Measurements from ENCODE around the gene POSTN. TPM values are rescaled to one million over a fixed set of nuclear protein-coding genes. Genes with fewer than 3 reads are reported as not detected.
"Not testable (repeated sequence)": the region's sequence is repeated elsewhere in the genome, so short reads cannot be mapped to it uniquely, and the experiment has no call there.

POSTN gene
- total RNA-seq, 2 experiments from 2014 or later = not detected

DNA sequence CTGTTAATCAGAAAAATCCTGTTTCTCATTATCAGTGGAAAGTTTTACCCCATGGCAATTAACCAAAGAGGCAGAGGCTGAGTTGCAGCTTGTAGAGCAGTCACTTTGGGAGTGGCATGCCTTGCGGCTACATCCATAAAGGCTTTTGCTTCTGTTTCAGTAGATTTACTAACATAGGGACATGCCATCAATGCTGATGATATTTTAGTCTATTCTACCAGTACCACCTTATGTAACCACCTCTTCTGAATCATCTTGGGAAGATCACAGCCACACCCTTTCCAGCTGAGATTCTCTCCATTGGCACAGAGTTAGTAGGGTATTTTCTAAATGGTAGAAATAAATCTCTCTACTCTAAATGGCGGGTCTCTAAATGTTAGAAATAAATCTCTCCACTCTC, 37.5 kb downstream of the POSTN start:
- no peak for ATAC-seq
- H3K4me3 Mint-ChIP-seq = no peak overlapping the region
- no peaks in the 10 kb centered on the region for H3K36me3 Mint-ChIP-seq (ENCODE audit: low read depth)
- TF ChIP-seq, protein P1, sequence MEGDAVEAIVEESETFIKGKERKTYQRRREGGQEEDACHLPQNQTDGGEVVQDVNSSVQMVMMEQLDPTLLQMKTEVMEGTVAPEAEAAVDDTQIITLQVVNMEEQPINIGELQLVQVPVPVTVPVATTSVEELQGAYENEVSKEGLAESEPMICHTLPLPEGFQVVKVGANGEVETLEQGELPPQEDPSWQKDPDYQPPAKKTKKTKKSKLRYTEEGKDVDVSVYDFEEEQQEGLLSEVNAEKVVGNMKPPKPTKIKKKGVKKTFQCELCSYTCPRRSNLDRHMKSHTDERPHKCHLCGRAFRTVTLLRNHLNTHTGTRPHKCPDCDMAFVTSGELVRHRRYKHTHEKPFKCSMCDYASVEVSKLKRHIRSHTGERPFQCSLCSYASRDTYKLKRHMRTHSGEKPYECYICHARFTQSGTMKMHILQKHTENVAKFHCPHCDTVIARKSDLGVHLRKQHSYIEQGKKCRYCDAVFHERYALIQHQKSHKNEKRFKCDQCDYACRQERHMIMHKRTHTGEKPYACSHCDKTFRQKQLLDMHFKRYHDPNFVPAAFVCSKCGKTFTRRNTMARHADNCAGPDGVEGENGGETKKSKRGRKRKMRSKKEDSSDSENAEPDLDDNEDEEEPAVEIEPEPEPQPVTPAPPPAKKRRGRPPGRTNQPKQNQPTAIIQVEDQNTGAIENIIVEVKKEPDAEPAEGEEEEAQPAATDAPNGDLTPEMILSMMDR (IDR thresholded peaks at IDR 0.05) = no peak
- POLR2A ChIA-PET = no interaction called here
- H3K27me3 Mint-ChIP-seq = no peaks in the 10 kb centered on the region
- CTCF ChIA-PET = no interaction called here
- H3K4me1 Mint-ChIP-seq (ENCODE audit: low read depth) = no peaks in the 10 kb centered on the region
- intact Hi-C loops (cut with micrococcal nuclease) = no loop called here
- H3K27ac Mint-ChIP-seq = no peak overlapping the region
- H3K9me3 Mint-ChIP-seq = peaks cover 24% of the 10 kb centered on the region
- no peak for DNase-seq

DNA sequence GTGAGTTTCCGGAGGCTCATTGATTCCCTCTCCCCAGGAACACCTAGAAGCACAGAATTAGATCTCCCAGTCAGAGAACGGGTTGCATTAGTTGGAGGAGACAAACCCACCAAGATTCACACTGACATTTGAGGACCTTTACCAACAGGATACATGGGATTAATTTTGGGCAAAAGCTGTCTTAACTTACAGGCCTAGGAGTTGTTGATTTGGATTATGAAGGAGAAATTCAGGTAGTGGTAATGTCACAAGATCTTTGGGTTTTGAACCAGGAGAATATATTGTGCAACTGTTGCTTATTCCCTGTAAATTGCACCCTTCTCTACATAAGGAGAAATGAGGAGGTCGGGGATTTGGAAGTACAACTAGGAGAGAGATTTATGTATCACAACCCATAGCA, 38.0 kb downstream of the POSTN start:
- ATAC-seq = no peak
- Mint-ChIP-seq H3K4me1 (ENCODE audit: low read depth) (no peaks in the 10 kb centered on the region), H3K4me3 (no peak overlapping the region), H3K36me3 (ENCODE audit: low read depth) (no peaks in the 10 kb centered on the region), H3K27me3 (no peaks in the 10 kb centered on the region), H3K9me3 (peaks cover 24% of the 10 kb centered on the region), H3K27ac (no peak overlapping the region)
- ChIA-PET CTCF (no interaction called here), POLR2A (no interaction called here)
- no peak for DNase-seq
- intact Hi-C loops (cut with micrococcal nuclease) = no loop called here
- TF ChIP-seq, protein P1 (IDR thresholded peaks at IDR 0.05) = no peak

DNA sequence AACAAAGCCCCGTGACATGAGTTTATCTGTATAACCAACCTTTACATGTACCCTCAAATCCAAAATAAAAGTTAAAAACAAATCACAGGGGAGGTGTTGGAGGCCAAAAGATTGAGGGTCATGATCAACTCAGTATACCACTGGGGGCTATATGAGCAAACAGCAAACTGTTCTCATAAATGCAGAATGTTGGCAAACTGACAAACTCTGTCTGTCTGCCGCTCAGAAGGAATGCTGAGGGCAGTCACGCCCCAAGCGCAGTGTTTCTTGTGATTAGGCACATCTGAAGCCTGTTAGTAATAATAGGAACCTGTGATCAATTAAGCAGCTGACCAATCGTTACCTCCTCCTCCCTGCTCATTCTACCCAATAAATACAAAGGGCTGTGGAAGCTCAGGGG, 39.8 kb downstream of the POSTN start:
- peaks cover 25% of the 10 kb centered on the region for H3K9me3 Mint-ChIP-seq
- H3K27me3 Mint-ChIP-seq; POLR2A ChIA-PET; H3K4me1 Mint-ChIP-seq (ENCODE audit: low read depth); H3K27ac Mint-ChIP-seq; CTCF ChIA-PET; intact Hi-C loops (cut with micrococcal nuclease); DNase-seq; ATAC-seq; H3K36me3 Mint-ChIP-seq (ENCODE audit: low read depth); H3K4me3 Mint-ChIP-seq: not testable (repeated sequence)

DNA sequence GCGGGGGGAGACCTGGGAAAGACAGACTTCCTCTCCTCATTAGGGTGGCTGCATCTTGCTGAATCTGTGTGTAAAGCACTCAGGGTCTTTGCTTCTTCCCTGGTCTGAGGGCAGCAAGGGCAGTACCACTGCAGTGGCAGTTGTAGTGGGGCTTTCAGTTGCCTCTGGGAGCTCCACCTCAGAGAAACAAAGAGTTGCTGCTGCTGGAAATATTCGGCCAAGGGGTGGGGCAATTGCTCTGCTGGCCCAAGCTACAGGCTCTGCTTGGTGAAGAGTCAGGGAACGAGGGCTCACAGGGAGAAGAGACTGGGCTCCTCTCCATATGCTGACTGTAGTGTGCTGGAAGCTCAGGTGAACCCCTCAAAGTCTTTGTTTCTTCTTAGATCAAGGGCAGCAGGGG, 52.5 kb downstream of the POSTN start:
- Mint-ChIP-seq H3K36me3 (ENCODE audit: low read depth) (no peaks in the 10 kb centered on the region), H3K27ac (no peak overlapping the region), H3K4me1 (ENCODE audit: low read depth) (no peaks in the 10 kb centered on the region), H3K4me3 (no peak overlapping the region), H3K9me3 (peaks cover 4% of the 10 kb centered on the region), H3K27me3 (no peaks in the 10 kb centered on the region)
- TF ChIP-seq, protein P1 (IDR thresholded peaks at IDR 0.05) = no peak
- no peak for ATAC-seq
- POLR2A ChIA-PET = no interaction called here
- intact Hi-C loops (cut with micrococcal nuclease) = no loop called here
- no peak for DNase-seq
- CTCF ChIA-PET = no interaction called here

DNA sequence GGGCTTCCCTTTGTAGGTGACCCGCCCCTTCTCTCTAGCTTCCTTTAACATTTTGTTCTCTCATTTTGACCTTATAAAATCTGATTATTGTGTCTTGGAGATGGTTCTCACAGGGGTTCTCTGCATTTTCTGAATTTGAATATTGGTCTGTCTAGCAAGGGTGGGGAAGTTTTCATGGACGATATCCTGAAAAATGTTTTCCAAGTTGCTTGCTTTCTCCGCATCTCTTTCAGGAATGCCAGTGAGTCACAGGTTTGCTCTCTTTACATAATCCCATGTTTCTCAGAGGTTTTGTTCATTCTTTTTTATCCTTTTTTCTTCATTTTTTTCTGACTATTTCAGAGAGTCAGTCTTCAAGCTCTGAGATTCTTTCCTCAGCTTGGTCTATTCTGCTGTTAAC, 53.6 kb downstream of the POSTN start:
- no peaks in the 10 kb centered on the region for H3K4me1 Mint-ChIP-seq (ENCODE audit: low read depth)
- H3K4me3 Mint-ChIP-seq = no peak overlapping the region
- ChIA-PET POLR2A (no interaction called here), CTCF (no interaction called here)
- no peak overlapping the region for H3K27ac Mint-ChIP-seq
- no peak for ATAC-seq
- peaks cover 4% of the 10 kb centered on the region for H3K9me3 Mint-ChIP-seq
- TF ChIP-seq, protein P1 (IDR thresholded peaks at IDR 0.05) = no peak
- intact Hi-C loops (cut with micrococcal nuclease) = no loop called here
- DNase-seq = no peak
- no peaks in the 10 kb centered on the region for H3K36me3 Mint-ChIP-seq (ENCODE audit: low read depth)
- H3K27me3 Mint-ChIP-seq = no peaks in the 10 kb centered on the region

DNA sequence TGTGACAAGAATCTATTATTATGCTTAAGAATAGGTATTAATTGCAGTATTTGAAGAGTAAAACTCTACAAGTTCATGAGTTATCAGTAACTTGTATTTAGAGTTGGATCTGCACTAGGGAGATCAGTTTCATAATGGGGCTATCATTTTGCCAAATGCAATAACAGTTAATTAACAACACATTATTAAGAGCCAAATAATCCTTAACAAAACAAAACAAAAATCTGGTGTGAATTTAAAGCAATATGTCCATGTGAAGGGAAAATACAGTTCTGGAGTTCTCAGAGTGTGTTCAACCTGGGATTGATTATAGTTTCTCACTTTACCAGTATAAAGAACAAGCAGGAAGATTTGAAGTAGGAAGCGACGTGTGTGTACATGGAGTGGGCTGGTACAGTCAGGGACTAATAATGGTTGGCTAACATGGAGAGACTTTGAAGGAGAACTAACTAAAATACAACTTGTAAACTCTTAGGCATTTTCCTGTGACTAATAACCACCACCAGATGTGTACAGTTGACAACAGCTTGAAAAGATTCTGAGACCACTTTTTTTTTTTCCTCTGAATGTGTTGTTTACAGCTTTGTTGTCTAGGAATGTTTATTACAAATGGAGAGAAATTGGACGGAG, 58.5 kb downstream of the POSTN start:
- Mint-ChIP-seq H3K9me3 (peaks cover 2% of the 10 kb centered on the region), H3K4me1 (ENCODE audit: low read depth) (no peaks in the 10 kb centered on the region), H3K4me3 (no peak overlapping the region), H3K36me3 (ENCODE audit: low read depth) (no peaks in the 10 kb centered on the region), H3K27me3 (no peaks in the 10 kb centered on the region), H3K27ac (no peak overlapping the region)
- TF ChIP-seq, protein P1 (IDR thresholded peaks at IDR 0.05) = no peak
- no peak for DNase-seq
- no peak for ATAC-seq
- intact Hi-C loops (cut with micrococcal nuclease) = no loop called here
- ChIA-PET POLR2A (no interaction called here), CTCF (no interaction called here)

Measured in activated CD8-positive, alpha-beta T cell treated with anti-CD3 and anti-CD28 coated beads for 36 hours (primary cell).